ENCODE data around the gene ARMH4. TPM values are rescaled to one million over a fixed set of nuclear protein-coding genes. Genes with fewer than 3 reads are reported as not detected.

Gene ARMH4
- total RNA-seq, 1 donor from 2014 or later = 2.0 TPM

DNA sequence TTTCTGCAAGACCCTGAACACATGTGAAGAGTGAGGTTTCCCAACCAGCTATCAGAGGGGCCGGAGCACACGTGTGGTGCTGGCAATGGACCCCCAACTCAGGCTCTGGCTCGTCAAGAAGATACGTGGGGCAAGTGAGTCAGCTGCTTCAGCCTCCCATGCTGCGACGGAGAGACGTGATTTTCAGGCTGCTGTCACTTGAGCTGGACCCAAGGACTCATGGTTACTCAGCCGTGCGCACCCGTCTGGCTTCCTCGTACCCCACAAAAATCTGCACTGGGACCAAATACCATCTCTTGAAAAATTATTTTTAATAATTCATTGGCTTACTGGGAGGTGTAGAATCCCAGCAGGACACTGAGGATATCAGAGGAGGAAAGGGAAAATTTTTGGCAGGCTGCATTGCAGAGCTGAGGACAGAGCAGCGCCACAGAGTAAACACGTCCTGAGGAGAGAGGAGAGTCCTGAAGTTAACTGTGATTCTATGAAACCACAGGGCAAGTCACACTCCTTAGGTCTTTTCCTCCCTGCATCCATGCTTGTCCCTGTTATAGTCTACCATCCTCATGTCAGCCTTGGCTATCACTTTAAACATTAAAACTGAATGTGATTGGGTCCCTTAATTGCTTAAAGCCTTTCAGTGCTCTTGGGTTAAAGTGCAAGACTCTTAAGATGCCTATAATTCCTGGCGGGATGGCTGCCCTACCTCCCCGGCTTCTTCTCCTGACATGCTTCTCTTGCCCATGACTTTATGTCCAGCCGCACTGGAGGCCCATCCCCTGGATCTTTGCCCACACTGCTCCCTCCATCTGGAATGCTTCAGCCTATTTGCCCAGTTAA lies 190.8 kb downstream of the ARMH4 start:
- DNase-seq = no peak

DNA sequence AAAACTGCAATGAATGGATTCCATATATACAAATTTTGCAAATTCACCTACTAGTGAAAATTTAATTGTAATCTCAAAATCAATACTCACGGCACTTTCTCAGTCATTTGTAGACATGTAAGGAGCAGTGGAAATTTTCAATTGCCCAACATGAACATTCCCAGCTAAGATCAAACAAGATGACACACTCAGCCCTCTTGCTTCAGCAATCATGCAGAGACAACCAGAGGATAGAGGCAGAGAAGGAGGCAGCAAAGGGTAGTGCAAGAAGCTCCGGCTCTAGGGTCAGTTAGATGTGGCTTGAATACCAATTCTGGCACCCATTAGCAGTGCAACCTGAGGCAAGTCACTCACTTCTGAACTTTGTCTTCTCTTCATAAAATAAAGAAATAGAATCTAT lies 194.6 kb downstream of the ARMH4 start:
- no peak for DNase-seq

Other genes starting within 250 kb of the ARMH4 start
- 39.6 and 42.4 TPM in 2 replicates for gene ACTR10, start 47.9 kb upstream of the ARMH4 start, total RNA-seq
- gene PSMA3, start 92.6 kb upstream of the ARMH4 start, total RNA-seq = 102 and 157 TPM in 2 replicates
- 15.9 and 17.9 TPM in 2 replicates for gene ARID4A, start 146.3 kb upstream of the ARMH4 start, total RNA-seq
- gene TOMM20L, start 243.7 kb upstream of the ARMH4 start, total RNA-seq = not detected in 2 replicates